MCF 10A (cell line): ENCODE data around the gene TGM5. TPM values are rescaled to one million over a fixed set of nuclear protein-coding genes. Genes with fewer than 3 reads are reported as not detected.

Experiments used
- BruUV-seq: library from RNA; stranded (reverse); fragments of 400-500 nt; replicated peaks from 2 replicates; lab custom pipeline; 2021; lab: Mats Ljungman, UMichigan
- CTCF ChIA-PET: fragments of 300-600 bp; sonication (Branson Sonifier 250); formaldehyde crosslinking; extraction: SDS; loops from one replicate; lab custom pipeline; 2021; ENCODE audit warnings: antibody characterized with exemption, inconsistent platforms; lab: Yijun Ruan, JAX
- POLR2A ChIA-PET: fragments of 300-600, 350-650 bp; sonication (Branson Sonifier 250); formaldehyde crosslinking; extraction: SDS; loops from one replicate; lab custom pipeline; 2020; ENCODE audit warnings: antibody characterized with exemption, inconsistent platforms; lab: Yijun Ruan, JAX
- DNase-seq: peaks from one replicate; pipeline ENCODE4 v3.0.0-alpha.2; 2018; ENCODE audit not compliant: unreplicated experiment
- H3K27ac Mint-ChIP-seq: one replicate; pipeline ENCODE4 v1.8.0; 2022; ENCODE audit warnings: mild to moderate bottlenecking, low read depth, mixed read lengths; ENCODE audit not compliant: unreplicated experiment
- H3K27me3 Mint-ChIP-seq: one replicate; pipeline ENCODE4 v1.8.0; 2022; ENCODE audit warnings: mixed read lengths; ENCODE audit not compliant: insufficient read depth, unreplicated experiment
- H3K36me3 Mint-ChIP-seq: one replicate; pipeline ENCODE4 v1.8.0; 2022; ENCODE audit warnings: mild to moderate bottlenecking, moderate library complexity, mixed read lengths; ENCODE audit not compliant: insufficient read depth, unreplicated experiment
- H3K4me1 Mint-ChIP-seq: one replicate; pipeline ENCODE4 v1.8.0; 2022; ENCODE audit warnings: mixed read lengths; ENCODE audit not compliant: insufficient read depth, unreplicated experiment
- H3K4me3 Mint-ChIP-seq: one replicate; pipeline ENCODE4 v1.8.0; 2022; ENCODE audit warnings: mild to moderate bottlenecking, moderate library complexity, mixed read lengths; ENCODE audit not compliant: unreplicated experiment
- H3K9me3 Mint-ChIP-seq: one replicate; pipeline ENCODE4 v1.8.0; 2022; ENCODE audit warnings: mixed read lengths; ENCODE audit not compliant: unreplicated experiment
- CTCF ChIP-seq: fragments of 200-600 bp; IDR thresholded peaks from one replicate; pipeline ENCODE4 v1.8.0; 2022; ENCODE audit warnings: antibody characterized with exemption, mild to moderate bottlenecking; ENCODE audit not compliant: unreplicated experiment
- intact Hi-C: fragments of 100-400 bp; cut with micrococcal nuclease; formaldehyde crosslinking; loops from 2 replicates; pipeline ENCODE4 v1.14.1; 2022
- total RNA-seq: library from RNA; stranded (reverse); gene quantifications from 2 replicates; pipeline ENCODE4 v1.2.3, GENCODE V29; 2022

TGM5 gene
- total RNA-seq, 1 experiment from 2014 or later = 0.12 TPM

GRCh38 chr15:43241100-43241499 lies 25.6 kb downstream of the TGM5 start:
- Mint-ChIP-seq H3K27ac (no peak overlapping the region), H3K36me3 (peaks cover 5% of the 10 kb centered on the region), H3K9me3 (no peaks in the 10 kb centered on the region), H3K4me1 (no peaks in the 10 kb centered on the region), H3K4me3 (no peak overlapping the region), H3K27me3 (peaks cover 3% of the 10 kb centered on the region)
- POLR2A ChIA-PET = interaction anchor here (0.5 to 1.2 kb wide), 3 partner anchors 16 to 48 kb away, joined by 3 to 5 read pairs (median 4); partner anchors contain the start of gene TGM5
- CTCF ChIA-PET = interaction anchor here (0.7 to 2.5 kb wide), 4 partner anchors 9 to 45 kb away, joined by 3 to 11 read pairs (median 7); no protein-coding TSS in a partner anchor
- intact Hi-C loops = no loop called here
- BruUV-seq = no TSS peak
- no peak for TF ChIP-seq CTCF
- no peak for DNase-seq

GRCh38 chr15:43239732-43240491 lies 26.8 kb downstream of the TGM5 start:
- BruUV-seq = no TSS peak
- POLR2A ChIA-PET = no interaction called here
- CTCF ChIA-PET = interaction anchor here (1.1 kb wide), 1 partner anchor 14 kb away, joined by 4 read pairs; no protein-coding TSS in a partner anchor
- TF ChIP-seq CTCF = no peak
- no peak for DNase-seq
- H3K4me3 Mint-ChIP-seq = no peak overlapping the region
- H3K27ac Mint-ChIP-seq = no peak overlapping the region
- intact Hi-C loops = no loop called here
- H3K9me3 Mint-ChIP-seq = no peaks in the 10 kb centered on the region
- no peaks in the 10 kb centered on the region for H3K4me1 Mint-ChIP-seq
- peaks cover 5% of the 10 kb centered on the region for H3K36me3 Mint-ChIP-seq
- H3K27me3 Mint-ChIP-seq = peaks cover 10% of the 10 kb centered on the region

- TF ChIP-seq CTCF = no peak
- H3K27me3 Mint-ChIP-seq = peaks cover 10% of the 10 kb centered on the region
- peaks cover 5% of the 10 kb centered on the region for H3K36me3 Mint-ChIP-seq
- H3K9me3 Mint-ChIP-seq = no peaks in the 10 kb centered on the region
- intact Hi-C loops = no loop called here
- no TSS peak for BruUV-seq
- CTCF ChIA-PET = interaction anchor here (0.6 to 1.1 kb wide), 3 partner anchors 9 to 1341 kb away, joined by 3 to 4 read pairs (median 3); no protein-coding TSS in a partner anchor
- no peak overlapping the region for H3K4me3 Mint-ChIP-seq
- peak; percentile 31 for DNase-seq
- no peak overlapping the region for H3K27ac Mint-ChIP-seq
- POLR2A ChIA-PET = interaction anchor here (0.6 to 1.1 kb wide), 3 partner anchors 13 to 133 kb away, joined by 3 to 4 read pairs (median 3); partner anchors contain the start of genes TGM5 and UBR1
- no peaks in the 10 kb centered on the region for H3K4me1 Mint-ChIP-seq
Observed at GRCh38 chr15:43238671-43239131, 28.0 kb downstream of the TGM5 start.

GRCh38 chr15:43237842-43238470 lies 28.8 kb downstream of the TGM5 start:
- no peak overlapping the region for H3K4me3 Mint-ChIP-seq
- peaks cover 5% of the 10 kb centered on the region for H3K36me3 Mint-ChIP-seq
- TF ChIP-seq CTCF = no peak
- H3K27me3 Mint-ChIP-seq = peaks cover 10% of the 10 kb centered on the region
- H3K4me1 Mint-ChIP-seq = no peaks in the 10 kb centered on the region
- H3K27ac Mint-ChIP-seq = peak overlapping the region; percentile 36
- H3K9me3 Mint-ChIP-seq = no peaks in the 10 kb centered on the region
- ChIA-PET CTCF (interaction anchor here (0.7 to 1.5 kb wide), 2 partner anchors 9 to 12 kb away, joined by 3 to 8 read pairs; no protein-coding TSS in a partner anchor), POLR2A (interaction anchor here (0.6 to 1.1 kb wide), 3 partner anchors 12 to 132 kb away, joined by 3 to 4 read pairs (median 3); partner anchors contain the start of genes TGM5 and UBR1)
- no peak for DNase-seq
- BruUV-seq = no TSS peak
- intact Hi-C loops = no loop called here
